H1 (cell line): Measurements from ENCODE around the gene ZNF496. TPM values are rescaled to one million over a fixed set of nuclear protein-coding genes. Genes with fewer than 3 reads are reported as not detected.

Experiments used
- polyA plus RNA-seq, 7 experiments: library from polyadenylated mRNA; depleted of rRNA in 3 of 7; stranded (reverse) in 5 of 7; unstranded in 2 of 7; fragments of >200 nt in 5 of 7; fragments of 200-250 nt in 2 of 7; gene quantifications; 1 replicate in 5 of 7; 2 replicates in 1 of 7; 4 replicates in 1 of 7; pipeline versions ENCODE4 v1.2.1 to v1.2.3, GENCODE V29; 2011 to 2013; ENCODE audit warnings: missing spikeins in 2 of 7, mixed read lengths in 2 of 7
- total RNA-seq: library from RNA; stranded (reverse); fragmentation: NEBNext Ultra II Directional; extraction: Animal tissue kit (Norgen Biotek cat#: 25700); gene quantifications from 2 replicates; pipeline ENCODE4 v1.2.1, GENCODE V29; 2021
- TF ChIP-seq, protein P1 (sequence below): fragments of 300-600 bp; sonication (generic); IDR thresholded peaks from 2 replicates; pipeline ENCODE4 v1.7.1; 2012; ENCODE audit warnings: low read length, moderate library complexity, mild to moderate bottlenecking, inconsistent platforms; ENCODE audit not compliant: insufficient replicate concordance

ZNF496 gene
- total and polyA plus RNA-seq, 2 of the 8 experiments (the other 6 are each of a cell fraction or from before 2014, with no cell fraction given) = 27.9 to 71.4 TPM

DNA sequence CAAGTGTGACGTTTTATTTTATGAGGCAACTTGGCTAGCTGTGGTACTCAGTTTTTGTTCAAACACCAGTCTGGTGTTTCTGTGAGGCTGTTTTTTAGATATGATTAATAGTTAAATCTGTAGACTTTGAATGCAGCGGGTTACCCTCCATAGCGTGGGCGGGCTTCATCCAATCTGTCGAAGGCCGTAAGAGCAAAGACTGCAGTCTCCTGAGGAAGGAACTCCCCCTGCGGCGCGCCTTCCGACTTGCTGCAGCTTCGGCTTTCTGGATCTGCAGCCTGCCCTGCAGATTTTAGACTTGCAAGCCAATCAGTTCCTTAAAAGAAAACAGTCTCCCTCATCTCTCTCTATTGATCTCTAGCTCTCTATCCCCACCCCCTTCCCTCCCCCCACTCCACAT lies 4.2 kb upstream of the ZNF496 start (continued):
- TF ChIP-seq, protein P1, sequence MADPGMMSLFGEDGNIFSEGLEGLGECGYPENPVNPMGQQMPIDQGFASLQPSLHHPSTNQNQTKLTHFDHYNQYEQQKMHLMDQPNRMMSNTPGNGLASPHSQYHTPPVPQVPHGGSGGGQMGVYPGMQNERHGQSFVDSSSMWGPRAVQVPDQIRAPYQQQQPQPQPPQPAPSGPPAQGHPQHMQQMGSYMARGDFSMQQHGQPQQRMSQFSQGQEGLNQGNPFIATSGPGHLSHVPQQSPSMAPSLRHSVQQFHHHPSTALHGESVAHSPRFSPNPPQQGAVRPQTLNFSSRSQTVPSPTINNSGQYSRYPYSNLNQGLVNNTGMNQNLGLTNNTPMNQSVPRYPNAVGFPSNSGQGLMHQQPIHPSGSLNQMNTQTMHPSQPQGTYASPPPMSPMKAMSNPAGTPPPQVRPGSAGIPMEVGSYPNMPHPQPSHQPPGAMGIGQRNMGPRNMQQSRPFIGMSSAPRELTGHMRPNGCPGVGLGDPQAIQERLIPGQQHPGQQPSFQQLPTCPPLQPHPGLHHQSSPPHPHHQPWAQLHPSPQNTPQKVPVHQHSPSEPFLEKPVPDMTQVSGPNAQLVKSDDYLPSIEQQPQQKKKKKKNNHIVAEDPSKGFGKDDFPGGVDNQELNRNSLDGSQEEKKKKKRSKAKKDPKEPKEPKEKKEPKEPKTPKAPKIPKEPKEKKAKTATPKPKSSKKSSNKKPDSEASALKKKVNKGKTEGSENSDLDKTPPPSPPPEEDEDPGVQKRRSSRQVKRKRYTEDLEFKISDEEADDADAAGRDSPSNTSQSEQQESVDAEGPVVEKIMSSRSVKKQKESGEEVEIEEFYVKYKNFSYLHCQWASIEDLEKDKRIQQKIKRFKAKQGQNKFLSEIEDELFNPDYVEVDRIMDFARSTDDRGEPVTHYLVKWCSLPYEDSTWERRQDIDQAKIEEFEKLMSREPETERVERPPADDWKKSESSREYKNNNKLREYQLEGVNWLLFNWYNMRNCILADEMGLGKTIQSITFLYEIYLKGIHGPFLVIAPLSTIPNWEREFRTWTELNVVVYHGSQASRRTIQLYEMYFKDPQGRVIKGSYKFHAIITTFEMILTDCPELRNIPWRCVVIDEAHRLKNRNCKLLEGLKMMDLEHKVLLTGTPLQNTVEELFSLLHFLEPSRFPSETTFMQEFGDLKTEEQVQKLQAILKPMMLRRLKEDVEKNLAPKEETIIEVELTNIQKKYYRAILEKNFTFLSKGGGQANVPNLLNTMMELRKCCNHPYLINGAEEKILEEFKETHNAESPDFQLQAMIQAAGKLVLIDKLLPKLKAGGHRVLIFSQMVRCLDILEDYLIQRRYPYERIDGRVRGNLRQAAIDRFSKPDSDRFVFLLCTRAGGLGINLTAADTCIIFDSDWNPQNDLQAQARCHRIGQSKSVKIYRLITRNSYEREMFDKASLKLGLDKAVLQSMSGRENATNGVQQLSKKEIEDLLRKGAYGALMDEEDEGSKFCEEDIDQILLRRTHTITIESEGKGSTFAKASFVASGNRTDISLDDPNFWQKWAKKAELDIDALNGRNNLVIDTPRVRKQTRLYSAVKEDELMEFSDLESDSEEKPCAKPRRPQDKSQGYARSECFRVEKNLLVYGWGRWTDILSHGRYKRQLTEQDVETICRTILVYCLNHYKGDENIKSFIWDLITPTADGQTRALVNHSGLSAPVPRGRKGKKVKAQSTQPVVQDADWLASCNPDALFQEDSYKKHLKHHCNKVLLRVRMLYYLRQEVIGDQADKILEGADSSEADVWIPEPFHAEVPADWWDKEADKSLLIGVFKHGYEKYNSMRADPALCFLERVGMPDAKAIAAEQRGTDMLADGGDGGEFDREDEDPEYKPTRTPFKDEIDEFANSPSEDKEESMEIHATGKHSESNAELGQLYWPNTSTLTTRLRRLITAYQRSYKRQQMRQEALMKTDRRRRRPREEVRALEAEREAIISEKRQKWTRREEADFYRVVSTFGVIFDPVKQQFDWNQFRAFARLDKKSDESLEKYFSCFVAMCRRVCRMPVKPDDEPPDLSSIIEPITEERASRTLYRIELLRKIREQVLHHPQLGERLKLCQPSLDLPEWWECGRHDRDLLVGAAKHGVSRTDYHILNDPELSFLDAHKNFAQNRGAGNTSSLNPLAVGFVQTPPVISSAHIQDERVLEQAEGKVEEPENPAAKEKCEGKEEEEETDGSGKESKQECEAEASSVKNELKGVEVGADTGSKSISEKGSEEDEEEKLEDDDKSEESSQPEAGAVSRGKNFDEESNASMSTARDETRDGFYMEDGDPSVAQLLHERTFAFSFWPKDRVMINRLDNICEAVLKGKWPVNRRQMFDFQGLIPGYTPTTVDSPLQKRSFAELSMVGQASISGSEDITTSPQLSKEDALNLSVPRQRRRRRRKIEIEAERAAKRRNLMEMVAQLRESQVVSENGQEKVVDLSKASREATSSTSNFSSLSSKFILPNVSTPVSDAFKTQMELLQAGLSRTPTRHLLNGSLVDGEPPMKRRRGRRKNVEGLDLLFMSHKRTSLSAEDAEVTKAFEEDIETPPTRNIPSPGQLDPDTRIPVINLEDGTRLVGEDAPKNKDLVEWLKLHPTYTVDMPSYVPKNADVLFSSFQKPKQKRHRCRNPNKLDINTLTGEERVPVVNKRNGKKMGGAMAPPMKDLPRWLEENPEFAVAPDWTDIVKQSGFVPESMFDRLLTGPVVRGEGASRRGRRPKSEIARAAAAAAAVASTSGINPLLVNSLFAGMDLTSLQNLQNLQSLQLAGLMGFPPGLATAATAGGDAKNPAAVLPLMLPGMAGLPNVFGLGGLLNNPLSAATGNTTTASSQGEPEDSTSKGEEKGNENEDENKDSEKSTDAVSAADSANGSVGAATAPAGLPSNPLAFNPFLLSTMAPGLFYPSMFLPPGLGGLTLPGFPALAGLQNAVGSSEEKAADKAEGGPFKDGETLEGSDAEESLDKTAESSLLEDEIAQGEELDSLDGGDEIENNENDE = no peak
